ENCODE measurements around the gene TLR8. TPM values are rescaled to one million over a fixed set of nuclear protein-coding genes. Genes with fewer than 3 reads are reported as not detected.

TLR8 gene
- total RNA-seq, 1 donor from 2014 or later, result not detected

GRCh38 chrX:12912791-12913482 is 6.5 kb downstream of the TLR8 start:
- no peak overlapping the region for H3K4me2 ChIP-seq (ENCODE audit: low read length)
- H3K4me1 ChIP-seq (ENCODE audit: insufficient read depth, low read length), result no peaks in the 10 kb centered on the region
- no peaks in the 10 kb centered on the region for H3K36me3 Mint-ChIP-seq (ENCODE audit: low read depth, unreplicated experiment)
- TF ChIP-seq EZH2 (IDR thresholded peaks at IDR 0.05; ENCODE audit: insufficient read depth, low read length) (no peak), CTCF (IDR thresholded peaks at IDR 0.05; ENCODE audit: insufficient read depth, low read depth, low read length) (no peak)
- no peak overlapping the region for H2AFZ ChIP-seq (ENCODE audit: low read depth, low read length)
- H3K27me3 ChIP-seq (ENCODE audit: insufficient read depth, low read length), result no peaks in the 10 kb centered on the region
- H3K27ac ChIP-seq (ENCODE audit: low read depth, low read length), result no peak overlapping the region
- H3K4me3 Mint-ChIP-seq (ENCODE audit: unreplicated experiment), result no peak overlapping the region
- H3K4me1 Mint-ChIP-seq (ENCODE audit: low read depth, unreplicated experiment), result no peaks in the 10 kb centered on the region
- H3K27ac Mint-ChIP-seq (ENCODE audit: unreplicated experiment), result no peak overlapping the region
- H3K79me2 ChIP-seq (ENCODE audit: insufficient read depth, low read length), result no peaks in the 10 kb centered on the region
- no peaks in the 10 kb centered on the region for H3K27me3 Mint-ChIP-seq (ENCODE audit: low read depth, unreplicated experiment)
- DNase-seq (ENCODE audit: low read depth), result no peak
- FAIRE-seq, result peak; percentile 29
- H3K36me3 ChIP-seq (ENCODE audit: insufficient read depth, low read length), result no peaks in the 10 kb centered on the region
- H4K20me1 ChIP-seq (ENCODE audit: insufficient read depth, low read length), result no peaks in the 10 kb centered on the region
- H3K9ac ChIP-seq (ENCODE audit: low read length), result no peak overlapping the region
- no peaks in the 10 kb centered on the region for H3K9me3 ChIP-seq (ENCODE audit: insufficient read depth, low read depth, low read length)
- no peaks in the 10 kb centered on the region for H3K9me3 Mint-ChIP-seq (ENCODE audit: unreplicated experiment)
- no peak overlapping the region for H3K4me3 ChIP-seq (ENCODE audit: insufficient read depth, low read depth, low read length)

- FAIRE-seq, result no peak
- H3K9me3 Mint-ChIP-seq (ENCODE audit: unreplicated experiment), result no peaks in the 10 kb centered on the region
Observed at GRCh38 chrX:12917753-12918152, 11.3 kb downstream of the TLR8 start.

More at GRCh38 chrX:12917753-12918152, 11.3 kb downstream of the TLR8 start:
- H3K36me3 ChIP-seq (ENCODE audit: insufficient read depth, low read length), result no peaks in the 10 kb centered on the region
- no peaks in the 10 kb centered on the region for H3K36me3 Mint-ChIP-seq (ENCODE audit: low read depth, unreplicated experiment)
- no peaks in the 10 kb centered on the region for H3K4me1 ChIP-seq (ENCODE audit: insufficient read depth, low read length)
- no peaks in the 10 kb centered on the region for H3K27me3 Mint-ChIP-seq (ENCODE audit: low read depth, unreplicated experiment)
- TF ChIP-seq CTCF (IDR thresholded peaks at IDR 0.05; ENCODE audit: insufficient read depth, low read depth, low read length) (no peak), EZH2 (IDR thresholded peaks at IDR 0.05; ENCODE audit: insufficient read depth, low read length) (no peak)
- H3K9me3 ChIP-seq (ENCODE audit: insufficient read depth, low read depth, low read length), result no peaks in the 10 kb centered on the region
- H3K4me2 ChIP-seq (ENCODE audit: low read length), result no peak overlapping the region
- H3K9ac ChIP-seq (ENCODE audit: low read length), result no peak overlapping the region
- no peak overlapping the region for H3K27ac Mint-ChIP-seq (ENCODE audit: unreplicated experiment)
- no peak overlapping the region for H3K4me3 Mint-ChIP-seq (ENCODE audit: unreplicated experiment)
- no peak overlapping the region for H3K27ac ChIP-seq (ENCODE audit: low read depth, low read length)
- H4K20me1 ChIP-seq (ENCODE audit: insufficient read depth, low read length), result no peaks in the 10 kb centered on the region
- no peak overlapping the region for H3K4me3 ChIP-seq (ENCODE audit: insufficient read depth, low read depth, low read length)
- DNase-seq (ENCODE audit: low read depth), result no peak
- H3K4me1 Mint-ChIP-seq (ENCODE audit: low read depth, unreplicated experiment), result no peaks in the 10 kb centered on the region
- no peaks in the 10 kb centered on the region for H3K27me3 ChIP-seq (ENCODE audit: insufficient read depth, low read length)
- H2AFZ ChIP-seq (ENCODE audit: low read depth, low read length), result no peak overlapping the region
- H3K79me2 ChIP-seq (ENCODE audit: insufficient read depth, low read length), result no peaks in the 10 kb centered on the region

Data from astrocyte (in vitro differentiated cells and primary cell).